T-helper 1 cell treated with Interleukin-12 subunit alpha and Interleukin-12 subunit beta and Interleukin-4 antibody, amounts not matched to agents 30 ng/mL and 1 ng/mL, for 36 hours (primary cell): ENCODE data around the gene HNRNPM. TPM values are rescaled to one million over a fixed set of nuclear protein-coding genes. Genes with fewer than 3 reads are reported as not detected.

Experiments
- intact Hi-C: fragments of 100-400 bp; cut with micrococcal nuclease; formaldehyde crosslinking; loops from one replicate; pipeline ENCODE4 v1.15.1; 2024
- total RNA-seq: library from RNA; stranded (reverse); gene quantifications from 2 replicates; pipeline ENCODE4 v1.2.3, GENCODE V29; 2022

The HNRNPM gene
- total RNA-seq, 1 donor from 2014 or later: 289 TPM

DNA sequence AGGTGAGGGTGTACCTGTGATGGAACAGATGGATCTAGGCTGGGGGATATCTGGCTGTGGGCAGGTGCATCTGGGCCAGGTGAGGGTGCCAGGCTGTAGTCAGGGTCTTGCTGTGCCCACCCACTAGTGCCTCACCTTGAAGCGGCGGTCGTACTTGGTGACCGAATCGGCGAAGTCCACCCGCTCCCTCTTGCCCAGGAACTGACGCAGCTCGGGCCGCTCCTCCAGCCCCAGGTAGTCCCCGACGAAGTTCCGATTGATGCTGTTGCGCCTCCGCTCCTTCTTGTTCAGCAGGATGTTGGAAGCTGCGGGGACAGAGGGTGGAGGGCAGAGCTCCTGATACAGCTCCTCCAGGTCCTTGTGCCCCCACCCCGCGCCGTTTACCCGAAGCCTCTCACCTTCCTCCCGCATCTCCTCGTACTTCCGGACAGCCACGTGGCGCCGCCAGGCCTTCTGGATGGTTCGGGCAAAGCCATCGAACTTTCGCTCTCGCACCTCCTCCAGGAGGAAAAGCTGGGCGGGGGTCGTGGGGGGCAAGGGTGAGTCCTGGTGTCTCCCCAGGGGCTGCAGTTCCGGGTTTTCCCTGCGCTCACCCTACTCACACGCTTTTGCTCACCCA lies 85.4 kb downstream of the HNRNPM start:
- intact Hi-C loops: no loop called here

DNA sequence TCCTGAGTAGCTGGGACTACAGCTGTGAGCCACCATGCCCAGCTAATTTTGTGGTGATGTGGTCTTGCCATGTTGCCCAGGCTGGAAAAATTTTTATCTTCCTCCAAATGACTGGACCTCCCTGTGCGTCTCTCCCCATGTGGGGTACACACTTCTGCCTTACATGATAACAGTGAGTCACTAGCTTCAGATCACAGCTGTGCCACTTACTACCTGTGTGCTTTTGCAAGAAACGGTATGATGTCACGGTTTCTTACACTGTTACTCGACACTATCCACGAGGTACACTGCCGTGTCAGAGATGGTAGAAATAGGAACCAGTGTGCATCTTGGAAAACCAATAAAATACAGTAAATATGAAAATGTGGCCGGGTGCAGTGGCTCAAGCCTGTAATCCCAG lies 86.7 kb downstream of the HNRNPM start:
- intact Hi-C loops: no loop called here

DNA sequence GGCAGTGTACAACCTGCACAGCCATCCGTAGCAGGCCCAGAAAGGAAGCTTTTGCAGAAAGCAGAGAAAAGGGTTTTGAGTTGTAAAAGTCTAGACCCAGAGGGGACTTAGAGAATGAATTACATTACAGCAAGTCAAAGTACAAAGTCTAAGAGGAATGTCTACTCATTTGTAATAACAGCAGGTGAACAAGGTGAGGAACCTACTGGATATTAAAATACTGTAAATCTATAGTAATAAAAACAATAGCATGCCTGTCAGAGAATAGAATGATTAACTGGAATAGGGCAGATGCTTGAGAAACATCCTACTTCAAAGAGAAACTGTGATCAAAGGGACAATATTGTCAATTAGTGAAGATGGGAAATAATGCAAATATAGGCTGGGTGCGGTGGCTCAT lies 87.5 kb downstream of the HNRNPM start:
- intact Hi-C loops: no loop called here

- intact Hi-C loops: no loop called here
These were observed 91.5 kb downstream of the HNRNPM start for GRCh38 chr19:8536282-8536681.

- intact Hi-C loops: no loop called here
These were observed 92.3 kb downstream of the HNRNPM start for GRCh38 chr19:8537099-8537498.

Other genes starting within 250 kb of the HNRNPM start
- 29.8 and 37.2 TPM in 2 replicates for gene CERS4, start 235.6 kb upstream of the HNRNPM start, total RNA-seq
- 54.9 and 55.9 TPM in 2 replicates for gene CD320, start 136.6 kb upstream of the HNRNPM start, total RNA-seq
- 45.6 and 46.6 TPM in 2 replicates for gene NDUFA7, start 123.6 kb upstream of the HNRNPM start, total RNA-seq
- gene RPS28, start 123.5 kb upstream of the HNRNPM start, total RNA-seq: 1,918 and 1,996 TPM in 2 replicates
- 1.1 and 1.5 TPM in 2 replicates for gene KANK3, start 101.7 kb upstream of the HNRNPM start, total RNA-seq
- gene ANGPTL4, start 80.8 kb upstream of the HNRNPM start, total RNA-seq: 0.68 and 0.74 TPM in 2 replicates
- 93.7 and 102 TPM in 2 replicates for gene RAB11B, start 54.6 kb upstream of the HNRNPM start, total RNA-seq
- gene MARCHF2, start 31.7 kb upstream of the HNRNPM start, total RNA-seq: 19.0 and 23.9 TPM in 2 replicates
- 1.2 and 1.7 TPM in 2 replicates for gene PRAM1, start 57.7 kb downstream of the HNRNPM start, total RNA-seq
- 32.5 and 32.6 TPM in 2 replicates for gene ZNF414, start 69.2 kb downstream of the HNRNPM start, total RNA-seq
- 436 and 438 TPM in 2 replicates for gene MYO1F, start 132.5 kb downstream of the HNRNPM start, total RNA-seq
- 9.9 and 10.1 TPM in 2 replicates for gene ADAMTS10, start 165.7 kb downstream of the HNRNPM start, total RNA-seq
- not detected in 2 replicates for gene NFILZ, start 185.7 kb downstream of the HNRNPM start, total RNA-seq